ENCODE measurements around the gene ACE. TPM values are rescaled to one million over a fixed set of nuclear protein-coding genes. Genes with fewer than 3 reads are reported as not detected.

Gene ACE
- total RNA-seq = 1,000 to 10,000 TPM in 2 of 4 donors, 100 to 1,000 TPM in 1, 10 to 100 TPM in 1; 42.9 to 1,678 (median 1,106) TPM

- Histone ChIP-seq H3K36me3 (peaks cover 0 to 23% (median 0%) of the 10 kb centered on the region in 3 donors), H3K4me3 (peak within 1 kb of the TSS; percentile 34 to 93 (median 70)), H3K4me1 (peaks cover 0 to 22% (median 10%) of the 10 kb centered on the region in 4 donors), H3K9me3 (no peaks in the 10 kb centered on the region), H3K27ac (peak within 1 kb of the TSS; percentile 42 to 97 (median 80)), H3K27me3 (no peaks in the 10 kb centered on the region)
- peak in 2 of 3 donors; percentile 79 to 91 for DNase-seq
- TF ChIP-seq CTCF (IDR thresholded peaks at IDR 0.05) = peak in 3 of 6 experiments; percentile 27 to 38 (median 35)
- peak; percentile 86 to 88 for TF ChIP-seq POLR2A (IDR thresholded peaks at IDR 0.05)
Observed at GRCh38 chr17:63476854-63477479, at the start of gene ACE. TSS of gene ACE (plus strand) at chr17:63477061. CDS start at chr17:63477095, 34 bp downstream.

- peaks cover 0 to 32% (median 4%) of the 10 kb centered on the region in 4 donors for H3K4me1 ChIP-seq
- H3K36me3 ChIP-seq = no peaks in the 10 kb centered on the region
- no peaks in the 10 kb centered on the region for H3K9me3 ChIP-seq
- H3K27ac ChIP-seq = no peak overlapping the region
- no peak overlapping the region for H3K4me3 ChIP-seq
- DNase-seq = peak in 1 of 3 donors; percentile 31
- H3K27me3 ChIP-seq = no peaks in the 10 kb centered on the region
- TF ChIP-seq POLR2A (IDR thresholded peaks at IDR 0.05) = no peak
- no peak for TF ChIP-seq CTCF (IDR thresholded peaks at IDR 0.05)
Observed at GRCh38 chr17:63429766-63430165, 47.1 kb upstream of the ACE start.

GRCh38 chr17:63430223-63430622, 46.6 kb upstream of the ACE start:
- TF ChIP-seq CTCF (IDR thresholded peaks at IDR 0.05) (no peak), POLR2A (IDR thresholded peaks at IDR 0.05) (no peak)
- H3K36me3 ChIP-seq = no peaks in the 10 kb centered on the region
- H3K9me3 ChIP-seq = no peaks in the 10 kb centered on the region
- H3K27ac ChIP-seq = no peak overlapping the region
- H3K27me3 ChIP-seq = no peaks in the 10 kb centered on the region
- H3K4me1 ChIP-seq = peaks cover 0 to 36% (median 4%) of the 10 kb centered on the region in 4 donors
- H3K4me3 ChIP-seq = no peak overlapping the region
- peak in 1 of 3 donors; percentile 35 for DNase-seq

- Histone ChIP-seq H3K27me3 (no peaks in the 10 kb centered on the region), H3K27ac (peak overlapping the region in 3 of 4 donors; percentile 60 to 81 (median 72)), H3K9me3 (no peaks in the 10 kb centered on the region), H3K36me3 (no peaks in the 10 kb centered on the region), H3K4me3 (no peak overlapping the region), H3K4me1 (peaks cover 0 to 50% (median 7%) of the 10 kb centered on the region in 4 donors)
- TF ChIP-seq POLR2A (IDR thresholded peaks at IDR 0.05) = no peak
- TF ChIP-seq CTCF (IDR thresholded peaks at IDR 0.05) = no peak
- DNase-seq = peak in 1 of 3 donors; percentile 31
Observed at GRCh38 chr17:63431618-63431938, 45.3 kb upstream of the ACE start.

GRCh38 chr17:63431939-63432804, 44.7 kb upstream of the ACE start:
- no peaks in the 10 kb centered on the region for H3K9me3 ChIP-seq
- no peaks in the 10 kb centered on the region for H3K36me3 ChIP-seq
- H3K4me3 ChIP-seq = no peak overlapping the region
- peak overlapping the region in 3 of 4 donors; percentile 60 to 81 (median 72) for H3K27ac ChIP-seq
- peak in 2 of 3 donors; percentile 45 to 58 for DNase-seq
- no peaks in the 10 kb centered on the region for H3K27me3 ChIP-seq
- TF ChIP-seq POLR2A (IDR thresholded peaks at IDR 0.05) (no peak), CTCF (IDR thresholded peaks at IDR 0.05) (no peak)
- H3K4me1 ChIP-seq = peaks cover 0 to 56% (median 7%) of the 10 kb centered on the region in 4 donors
